Neural progenitor cell (in vitro differentiated cells): Measurements from ENCODE around the gene ADARB2. TPM values are rescaled to one million over a fixed set of nuclear protein-coding genes. Genes with fewer than 3 reads are reported as not detected.

Experiments used
- DNase-seq: peaks from one replicate; pipeline ENCODE4 v3.0.0-alpha.2; 2016; ENCODE audit warnings: low spot score
- H2AFZ ChIP-seq: fragments of 200-600 bp; sonication (generic); replicated peaks from 2 replicates; pipeline ENCODE4 v1.6.1; 2016; ENCODE audit warnings: antibody characterized with exemption
- H3F3A ChIP-seq: fragments of 200-600 bp; sonication (generic); 2 replicates; pipeline ENCODE4 v1.6.1; 2016; ENCODE audit warnings: antibody characterized with exemption, low read depth
- H3K27ac ChIP-seq: fragments of 200-600 bp; sonication (generic); 2 replicates; pipeline ENCODE4 v1.5.1; 2016; ENCODE audit warnings: mild to moderate bottlenecking
- H3K27me3 ChIP-seq: fragments of 200-600 bp; sonication (generic); 2 replicates; pipeline ENCODE4 v1.6.1; 2016; ENCODE audit warnings: mild to moderate bottlenecking, moderate library complexity
- H3K36me3 ChIP-seq: fragments of 200-600 bp; sonication (generic); 2 replicates; pipeline ENCODE4 v1.5.1; 2016
- H3K4me1 ChIP-seq: fragments of 200-600 bp; sonication (generic); 2 replicates; pipeline ENCODE4 v1.6.1; 2016; ENCODE audit warnings: mixed run types
- H3K4me2 ChIP-seq: fragments of 200-600 bp; sonication (generic); 2 replicates; pipeline ENCODE4 v1.6.1; 2016
- H3K4me3 ChIP-seq: fragments of 200-600 bp; sonication (generic); 2 replicates; pipeline ENCODE4 v1.5.1; 2016
- H3K79me2 ChIP-seq: fragments of 200-600 bp; sonication (generic); 2 replicates; pipeline ENCODE4 v1.6.1; 2016; ENCODE audit warnings: low read depth
- H3K9ac ChIP-seq: fragments of 200-600 bp; sonication (generic); 2 replicates; pipeline ENCODE4 v1.6.1; 2016
- H3K9me3 ChIP-seq: fragments of 200-600 bp; sonication (generic); 2 replicates; pipeline ENCODE4 v1.5.1; 2016; ENCODE audit warnings: low read depth
- H4K20me1 ChIP-seq: fragments of 200-600 bp; sonication (generic); 2 replicates; pipeline ENCODE4 v1.6.1; 2016; ENCODE audit warnings: low read depth
- H3K27ac Mint-ChIP-seq: 3 replicates; pipeline ENCODE4 v1.8.0; 2021; ENCODE audit warnings: mixed read lengths
- H3K27me3 Mint-ChIP-seq: 2 replicates; pipeline ENCODE4 v1.8.0; 2022; ENCODE audit warnings: low read depth, mild to moderate bottlenecking, inconsistent platforms, moderate library complexity, mixed read lengths; ENCODE audit not compliant: insufficient read depth
- H3K36me3 Mint-ChIP-seq: 3 replicates; pipeline ENCODE4 v1.8.0; 2021; ENCODE audit warnings: mixed read lengths
- H3K4me1 Mint-ChIP-seq: 3 replicates; pipeline ENCODE4 v1.8.0; 2021; ENCODE audit warnings: mixed read lengths
- H3K4me3 Mint-ChIP-seq: 3 replicates; pipeline ENCODE4 v1.8.0; 2021; ENCODE audit warnings: mild to moderate bottlenecking, moderate library complexity, mixed read lengths
- H3K9me3 Mint-ChIP-seq: 3 replicates; pipeline ENCODE4 v1.8.0; 2020; ENCODE audit warnings: mixed read lengths
- CTCF ChIP-seq: fragments of 200-600 bp; sonication (generic); IDR thresholded peaks from 2 replicates; pipeline ENCODE4 v1.5.1; 2017; ENCODE audit warnings: antibody characterized with exemption, mild to moderate bottlenecking
- EZH2 ChIP-seq: fragments of 200-600 bp; sonication (generic); IDR thresholded peaks from 2 replicates; pipeline ENCODE4 v1.6.1; 2017; ENCODE audit warnings: antibody characterized with exemption, mild to moderate bottlenecking, moderate library complexity
- EZH2phosphoT487 ChIP-seq: fragments of 200-600 bp; sonication (generic); IDR thresholded peaks from 2 replicates; pipeline ENCODE4 v1.6.1; 2017; ENCODE audit warnings: antibody characterized with exemption
- total RNA-seq: library from RNA; depleted of rRNA; stranded (reverse); fragments of >200 nt; gene quantifications from 2 replicates; pipeline ENCODE4 v1.2.3, GENCODE V29; 2015; ENCODE audit warnings: low replicate concordance

ADARB2 gene
- total RNA-seq, 1 donor from 2014 or later: not detected

- Histone ChIP-seq H3K4me3 (no peak overlapping the region), H2AFZ (no peak overlapping the region), H3K4me2 (no peak overlapping the region), H4K20me1 (no peaks in the 10 kb centered on the region), H3K27ac (no peak overlapping the region), H3K4me1 (peaks cover 15% of the 10 kb centered on the region), H3F3A (no peaks in the 10 kb centered on the region), H3K9ac (no peak overlapping the region), H3K79me2 (no peaks in the 10 kb centered on the region), H3K27me3 (no peaks in the 10 kb centered on the region), H3K36me3 (no peaks in the 10 kb centered on the region), H3K9me3 (no peaks in the 10 kb centered on the region)
- Mint-ChIP-seq H3K36me3 (no peaks in the 10 kb centered on the region), H3K4me1 (peaks cover 27% of the 10 kb centered on the region), H3K4me3 (no peak overlapping the region), H3K9me3 (peaks cover 3% of the 10 kb centered on the region), H3K27ac (no peak overlapping the region), H3K27me3 (peaks cover 2% of the 10 kb centered on the region)
- no peak for DNase-seq
- no peak for TF ChIP-seq EZH2
- TF ChIP-seq EZH2phosphoT487: no peak
- no peak for TF ChIP-seq CTCF
Measured at GRCh38 chr10:1191752-1192151, 545.6 kb downstream of the ADARB2 start.

GRCh38 chr10:1190791-1191490, 546.4 kb downstream of the ADARB2 start:
- DNase-seq: no peak
- Histone ChIP-seq H4K20me1 (no peaks in the 10 kb centered on the region), H3K79me2 (no peaks in the 10 kb centered on the region), H3K9me3 (no peaks in the 10 kb centered on the region), H3K4me2 (no peak overlapping the region), H3K4me1 (peaks cover 13% of the 10 kb centered on the region), H3K4me3 (no peak overlapping the region), H3F3A (no peaks in the 10 kb centered on the region), H3K9ac (no peak overlapping the region), H3K27ac (no peak overlapping the region), H2AFZ (no peak overlapping the region), H3K36me3 (no peaks in the 10 kb centered on the region), H3K27me3 (no peaks in the 10 kb centered on the region)
- Mint-ChIP-seq H3K4me1 (peaks cover 24% of the 10 kb centered on the region), H3K4me3 (no peak overlapping the region), H3K36me3 (no peaks in the 10 kb centered on the region), H3K27ac (no peak overlapping the region), H3K27me3 (peaks cover 2% of the 10 kb centered on the region), H3K9me3 (peaks cover 3% of the 10 kb centered on the region)
- TF ChIP-seq EZH2phosphoT487: no peak
- TF ChIP-seq CTCF: no peak
- no peak for TF ChIP-seq EZH2

GRCh38 chr10:1190052-1190395, 547.3 kb downstream of the ADARB2 start:
- H3K4me1 Mint-ChIP-seq: peaks cover 24% of the 10 kb centered on the region
- H3K9me3 Mint-ChIP-seq: peaks cover 3% of the 10 kb centered on the region
- Histone ChIP-seq H3K9ac (no peak overlapping the region), H3K4me3 (no peak overlapping the region), H3K27ac (no peak overlapping the region), H3K27me3 (no peaks in the 10 kb centered on the region), H3K4me2 (no peak overlapping the region), H4K20me1 (no peaks in the 10 kb centered on the region), H3K9me3 (no peaks in the 10 kb centered on the region), H3K4me1 (peaks cover 10% of the 10 kb centered on the region), H3K36me3 (no peaks in the 10 kb centered on the region), H2AFZ (no peak overlapping the region), H3F3A (no peaks in the 10 kb centered on the region), H3K79me2 (no peaks in the 10 kb centered on the region)
- H3K36me3 Mint-ChIP-seq: no peaks in the 10 kb centered on the region
- TF ChIP-seq EZH2 (no peak), CTCF (no peak), EZH2phosphoT487 (no peak)
- H3K4me3 Mint-ChIP-seq: no peak overlapping the region
- H3K27me3 Mint-ChIP-seq: peaks cover 2% of the 10 kb centered on the region
- no peak overlapping the region for H3K27ac Mint-ChIP-seq
- DNase-seq: no peak
